ENCODE results near the gene TNFSF15. TPM values are rescaled to one million over a fixed set of nuclear protein-coding genes. Genes with fewer than 3 reads are reported as not detected.
"Not testable (repeated sequence)": the region's sequence is repeated elsewhere in the genome, so short reads cannot be mapped to it uniquely, and the experiment has no call there.

Gene TNFSF15
- total RNA-seq, 1 donor from 2014 or later: 0.11 TPM

DNA sequence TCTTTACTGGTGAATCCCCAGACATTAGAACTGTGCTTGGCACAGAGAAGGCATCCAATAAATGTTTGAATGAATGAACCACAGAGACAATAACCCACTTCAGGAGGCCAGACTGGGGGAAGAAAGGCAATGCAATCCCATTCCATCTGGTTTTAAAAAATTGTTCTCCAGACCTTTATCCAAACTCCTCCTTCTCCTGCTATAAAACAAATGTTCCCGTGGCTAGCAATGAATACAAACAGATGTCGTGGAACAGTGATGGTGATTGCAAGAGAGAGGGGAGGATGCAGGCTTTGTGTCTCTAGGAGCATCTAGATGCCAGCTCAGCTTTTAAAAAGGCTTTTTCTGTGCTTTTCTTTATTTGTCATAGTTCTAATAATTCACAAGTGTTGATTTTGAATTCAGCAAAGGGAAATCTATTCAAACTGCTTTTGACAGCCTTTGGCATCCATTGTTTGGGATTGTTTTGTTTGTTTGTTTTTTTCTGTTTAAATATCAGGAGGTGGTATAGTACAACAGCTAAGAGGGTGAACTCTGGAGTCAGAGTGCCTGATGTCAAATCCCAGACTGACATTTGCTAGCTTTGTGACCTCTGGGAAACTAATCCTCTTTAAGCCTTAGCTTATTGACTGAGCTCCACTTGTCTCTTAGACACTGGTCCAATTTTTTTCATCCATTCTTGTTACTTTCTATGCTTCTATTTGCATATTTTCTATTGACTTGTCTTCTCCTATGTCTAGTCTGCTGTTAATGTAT is 59.1 kb downstream of the TNFSF15 start:
- intact Hi-C loops (cut with micrococcal nuclease): no loop called here
- no peak for TF ChIP-seq CTCF (IDR thresholded peaks at IDR 0.05; ENCODE audit: borderline replicate concordance)
- H3K27me3 ChIP-seq (ENCODE audit: low read depth): peaks cover 6% of the 10 kb centered on the region
- DNase-seq: no peak
- H3K9me3 ChIP-seq (replicated peaks): no peaks in the 10 kb centered on the region
- H3K27ac ChIP-seq (replicated peaks): no peak overlapping the region
- no peaks in the 10 kb centered on the region for H3K36me3 ChIP-seq
- no peak overlapping the region for H3K4me3 ChIP-seq
- no peaks in the 10 kb centered on the region for H3K4me1 ChIP-seq

- DNase-seq: no peak
- no peak overlapping the region for H3K27ac ChIP-seq (replicated peaks)
These were observed 59.8 kb downstream of the TNFSF15 start for GRCh38 chr9:114745879-114746550.

GRCh38 chr9:114745108-114745848 is 60.6 kb downstream of the TNFSF15 start:
- Histone ChIP-seq H3K4me3 (no peak overlapping the region), H3K4me1 (no peaks in the 10 kb centered on the region), H3K27ac (replicated peaks) (no peak overlapping the region), H3K36me3 (no peaks in the 10 kb centered on the region), H3K9me3 (replicated peaks) (no peaks in the 10 kb centered on the region), H3K27me3 (ENCODE audit: low read depth) (peaks cover 12% of the 10 kb centered on the region)
- intact Hi-C loops (cut with micrococcal nuclease): no loop called here
- no peak for TF ChIP-seq CTCF (IDR thresholded peaks at IDR 0.05; ENCODE audit: borderline replicate concordance)
- no peak for DNase-seq

More at GRCh38 chr9:114745879-114746550, 59.8 kb downstream of the TNFSF15 start:
- Histone ChIP-seq H3K4me3 (no peak overlapping the region), H3K9me3 (replicated peaks) (no peaks in the 10 kb centered on the region), H3K4me1 (no peaks in the 10 kb centered on the region), H3K27me3 (ENCODE audit: low read depth) (peaks cover 7% of the 10 kb centered on the region), H3K36me3 (no peaks in the 10 kb centered on the region)
- no peak for TF ChIP-seq CTCF (IDR thresholded peaks at IDR 0.05; ENCODE audit: borderline replicate concordance)
- intact Hi-C loops (cut with micrococcal nuclease): no loop called here

DNA sequence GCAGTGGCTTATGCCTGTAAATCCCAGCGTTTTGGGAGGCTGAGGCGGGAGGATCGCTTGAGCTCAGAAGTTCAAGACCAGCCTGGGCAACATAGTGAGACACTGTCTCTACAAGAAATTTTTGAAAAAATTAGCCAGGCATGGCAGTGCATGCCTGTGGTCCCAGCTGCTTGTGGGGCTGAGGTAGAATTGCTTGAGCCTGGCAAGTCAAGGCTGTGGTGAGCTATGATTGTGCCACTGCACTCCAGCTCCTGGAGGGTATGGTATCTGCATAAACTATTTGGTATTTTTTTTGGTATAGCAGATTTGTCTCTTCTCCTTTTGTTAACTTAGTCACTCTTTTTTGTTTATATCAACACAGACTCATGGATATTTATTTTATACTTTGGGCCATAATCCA is 62.4 kb downstream of the TNFSF15 start:
- no peak for DNase-seq
- H3K36me3 ChIP-seq: no peaks in the 10 kb centered on the region
- H3K27ac ChIP-seq (replicated peaks): no peak overlapping the region
- no peaks in the 10 kb centered on the region for H3K9me3 ChIP-seq (replicated peaks)
- H3K4me1 ChIP-seq: no peaks in the 10 kb centered on the region
- intact Hi-C loops (cut with micrococcal nuclease): no loop called here
- H3K27me3 ChIP-seq (ENCODE audit: low read depth): peaks cover 23% of the 10 kb centered on the region
- no peak overlapping the region for H3K4me3 ChIP-seq
- no peak for TF ChIP-seq CTCF (IDR thresholded peaks at IDR 0.05; ENCODE audit: borderline replicate concordance)

DNA sequence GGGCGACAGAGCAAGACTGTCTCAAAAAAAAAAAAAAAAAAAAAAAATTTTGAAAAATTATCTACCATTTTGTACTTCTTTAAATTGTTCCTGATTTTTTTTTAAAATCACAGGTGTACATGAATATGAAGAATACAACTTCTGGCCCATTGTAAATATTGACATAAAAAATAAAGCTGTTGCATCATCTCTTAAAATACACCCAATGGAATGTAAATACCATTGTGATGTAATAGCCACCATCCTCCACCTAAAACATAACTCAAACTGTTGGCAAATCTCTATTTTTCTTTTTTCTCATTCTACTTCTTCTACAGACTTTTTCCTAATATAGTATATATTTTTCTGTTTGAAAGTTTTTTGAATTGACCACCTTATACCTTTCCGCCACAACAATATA is 62.9 kb downstream of the TNFSF15 start:
- DNase-seq: no peak
- Histone ChIP-seq H3K27me3 (ENCODE audit: low read depth) (peaks cover 28% of the 10 kb centered on the region), H3K36me3 (no peaks in the 10 kb centered on the region), H3K27ac (replicated peaks) (no peak overlapping the region), H3K4me3 (no peak overlapping the region), H3K9me3 (replicated peaks) (no peaks in the 10 kb centered on the region), H3K4me1 (no peaks in the 10 kb centered on the region)
- intact Hi-C loops (cut with micrococcal nuclease): no loop called here
- no peak for TF ChIP-seq CTCF (IDR thresholded peaks at IDR 0.05; ENCODE audit: borderline replicate concordance)

DNA sequence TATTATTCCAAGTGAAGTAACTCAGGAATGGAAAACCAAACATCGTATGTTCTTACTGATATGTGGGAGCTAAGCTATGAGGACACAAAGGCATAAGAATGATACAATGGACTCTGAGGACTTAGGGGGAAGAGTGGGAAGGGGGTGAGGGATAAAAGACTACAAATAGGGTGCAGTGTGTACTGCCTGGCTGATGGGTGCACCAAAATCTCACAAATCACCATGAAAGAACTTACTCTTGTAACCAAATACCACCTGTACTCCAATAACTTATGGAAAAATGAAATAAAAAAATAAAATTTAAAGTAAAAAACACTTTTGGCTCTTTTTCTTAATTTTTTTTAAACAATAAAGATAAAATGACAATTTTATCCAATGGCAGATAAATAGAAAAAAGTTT is 64.3 kb downstream of the TNFSF15 start:
- H3K4me3 ChIP-seq; H3K27ac ChIP-seq (replicated peaks); H3K9me3 ChIP-seq (replicated peaks); intact Hi-C loops (cut with micrococcal nuclease); H3K36me3 ChIP-seq; DNase-seq; H3K4me1 ChIP-seq: not testable (repeated sequence)
- H3K27me3 ChIP-seq (ENCODE audit: low read depth): peaks cover 38% of the 10 kb centered on the region

All from left ventricle myocardium inferior (tissue), 1 donor.